HCT116 (cell line): ENCODE results near the gene MYO10. TPM values are rescaled to one million over a fixed set of nuclear protein-coding genes. Genes with fewer than 3 reads are reported as not detected.

ENCODE experiments used
- ATAC-seq: fragments of 200-7000 bp; cut with Tn5 transposase; 2 replicates; pipeline ENCODE4 v1.9.1; 2020; ENCODE audit warnings: mild to moderate bottlenecking, moderate library complexity
- BruUV-seq: library from RNA; stranded (reverse); fragments of 400-500 nt; replicated peaks from 2 replicates; lab custom pipeline; 2021; lab: Mats Ljungman, UMichigan
- CTCF ChIA-PET: fragments of 300-600 bp; sonication (Branson Sonifier 250); formaldehyde crosslinking; loops from one replicate; lab custom pipeline; 2021; ENCODE audit warnings: antibody characterized with exemption; lab: Charles Lee
- POLR2A ChIA-PET: fragments of 300-600, 350-600 bp; sonication (Branson Sonifier 250); formaldehyde crosslinking; loops from one replicate; lab custom pipeline; 2021; ENCODE audit warnings: antibody characterized with exemption; lab: Charles Lee
- RAD21 ChIA-PET, 2 experiments: fragments of 300-600 bp; sonication (Branson Sonifier 250); formaldehyde crosslinking; loops; one replicate each; lab custom pipeline; 2023; ENCODE audit warnings: low total read pairs in 2 of 2; ENCODE audit not compliant: uncharacterized antibody in 2 of 2, unreplicated experiment in 2 of 2, low non-redundant PET in 1 of 2; lab: Charles Lee
- DNase-seq: peaks from one replicate; pipeline ENCODE4 v3.0.0-alpha.2; 2010; ENCODE audit warnings: low read depth, low spot score
- H2AFZ ChIP-seq: fragments of 200-600 bp; shearing (Covaris generic), sonication (generic); 2 replicates; pipeline ENCODE4 v1.6.1; 2017; ENCODE audit warnings: low read depth, mixed run types, mixed read lengths, antibody characterized with exemption, low read length; ENCODE audit not compliant: poor library complexity, severe bottlenecking
- H3K27ac ChIP-seq: 2 replicates; pipeline ENCODE4 v1.5.1; 2012; ENCODE audit warnings: low read depth, low read length
- H3K27me3 ChIP-seq: fragments of 200-600 bp; sonication (generic); 2 replicates; pipeline ENCODE4 v1.6.1; 2016; ENCODE audit warnings: mixed run types, low read length, mixed read lengths; ENCODE audit not compliant: insufficient read depth
- H3K36me3 ChIP-seq, 2 experiments: fragments of 200-500 bp in 1 of 2; fragments of 200-600 bp in 1 of 2; sonication (Bioruptor generic) in 1 of 2; sonication (generic) in 1 of 2; 2 replicates each; pipeline versions ENCODE4 v1.5.1 to v1.6.1; 2014 to 2016; ENCODE audit warnings: low read length in 2 of 2, inconsistent platforms in 1 of 2, mixed read lengths in 1 of 2, mixed run types in 1 of 2; ENCODE audit not compliant: insufficient read depth in 2 of 2, control insufficient read depth in 1 of 2
- H3K4me1 ChIP-seq, 2 experiments: fragments of 200-600 bp in 1 of 2; sonication (generic) in 1 of 2; 2 replicates each; pipeline versions ENCODE4 v1.5.1 to v1.6.1; 2012 to 2017; ENCODE audit warnings: low read length in 2 of 2, inconsistent platforms in 1 of 2, mild to moderate bottlenecking in 1 of 2, mixed read lengths in 1 of 2, mixed run types in 1 of 2, moderate library complexity in 1 of 2; ENCODE audit not compliant: insufficient read depth in 2 of 2, control insufficient read depth in 1 of 2
- H3K4me2 ChIP-seq: fragments of 200-600 bp; sonication (generic); 2 replicates; pipeline ENCODE4 v1.6.1; 2017; ENCODE audit warnings: mixed run types, low read length, mixed read lengths
- H3K4me3 ChIP-seq, 2 experiments: fragments of 200-600 bp in 1 of 2; sonication (generic) in 1 of 2; replicated peaks in 1 of 2; 2 replicates each; pipeline ENCODE4 v1.5.1; 2011 to 2016; ENCODE audit warnings: low read length in 2 of 2, control low read depth in 1 of 2, low read depth in 1 of 2, mild to moderate bottlenecking in 1 of 2, mixed read lengths in 1 of 2, mixed run types in 1 of 2
- H3K79me2 ChIP-seq: fragments of 200-600 bp; sonication (generic); 2 replicates; pipeline ENCODE4 v1.6.1; 2017; ENCODE audit warnings: mild to moderate bottlenecking, mixed run types, low read length, moderate library complexity, mixed read lengths; ENCODE audit not compliant: insufficient read depth
- H3K9ac ChIP-seq: fragments of 200-600 bp; sonication (generic); 2 replicates; pipeline ENCODE4 v1.6.1; 2016; ENCODE audit warnings: low read length, mixed read lengths
- H3K9me2 ChIP-seq: fragments of 200-600 bp; sonication (generic), shearing (Covaris generic); 2 replicates; pipeline ENCODE4 v1.6.1; 2017; ENCODE audit warnings: mixed run types, mild to moderate bottlenecking, moderate library complexity; ENCODE audit not compliant: insufficient read depth
- H3K9me3 ChIP-seq, 2 experiments: fragments of 200-500 bp in 1 of 2; fragments of 200-600 bp in 1 of 2; sonication (Bioruptor generic) in 1 of 2; sonication (generic) in 1 of 2; 2 replicates each; pipeline ENCODE4 v1.6.1; 2014 to 2017; ENCODE audit warnings: low read length in 2 of 2, mixed read lengths in 2 of 2, inconsistent platforms in 1 of 2, low read depth in 1 of 2, mild to moderate bottlenecking in 1 of 2, mixed run types in 1 of 2, moderate library complexity in 1 of 2; ENCODE audit not compliant: control insufficient read depth in 1 of 2, insufficient read depth in 1 of 2
- H4K20me1 ChIP-seq: fragments of 200-600 bp; sonication (generic), shearing (Covaris generic); 2 replicates; pipeline ENCODE4 v1.6.1; 2017; ENCODE audit warnings: mixed run types, mild to moderate bottlenecking, moderate library complexity; ENCODE audit not compliant: insufficient read depth
- ATF3 ChIP-seq: IDR thresholded peaks from 2 replicates; pipeline ENCODE4 v1.6.1; 2012
- CBX3 ChIP-seq: IDR thresholded peaks from 2 replicates; pipeline ENCODE4 v1.6.1; 2012; ENCODE audit warnings: low read depth
- CEBPB ChIP-seq: IDR thresholded peaks from 2 replicates; pipeline ENCODE4 v1.6.1; 2012; ENCODE audit warnings: low read depth
- CTCF ChIP-seq, 3 experiments: fragments of 200-600 bp in 1 of 3; sonication (generic) in 1 of 3; IDR thresholded peaks in 2 of 3; conservative IDR thresholded peaks in 1 of 3; 2 replicates each; pipeline ENCODE4 v1.5.1; 2012 to 2017; ENCODE audit warnings: low read depth in 2 of 3, low read length in 2 of 3, antibody characterized with exemption in 1 of 3, borderline replicate concordance in 1 of 3, control low read depth in 1 of 3, mild to moderate bottlenecking in 1 of 3, mixed read lengths in 1 of 3, mixed run types in 1 of 3, moderate library complexity in 1 of 3; ENCODE audit not compliant: insufficient read depth in 1 of 3
- EGR1 ChIP-seq: IDR thresholded peaks from 2 replicates; pipeline ENCODE4 v1.6.1; 2012; ENCODE audit warnings: low read depth
- ELF1 ChIP-seq: IDR thresholded peaks from 2 replicates; pipeline ENCODE4 v1.6.1; 2012; ENCODE audit warnings: low read depth, borderline replicate concordance
- EZH2phosphoT487 ChIP-seq: fragments of 200-600 bp; IDR thresholded peaks from 2 replicates; pipeline ENCODE4 v1.6.1; 2018; ENCODE audit warnings: antibody characterized with exemption, borderline replicate concordance
- JUND ChIP-seq: IDR thresholded peaks from 2 replicates; pipeline ENCODE4 v1.6.1; 2012
- POLR2A ChIP-seq: IDR thresholded peaks from 2 replicates; pipeline ENCODE4 v1.7.0; 2011; ENCODE audit warnings: borderline replicate concordance; ENCODE audit not compliant: insufficient read depth, insufficient read length; ENCODE audit errors: extremely low read depth
- POLR2AphosphoS5 ChIP-seq: IDR thresholded peaks from 2 replicates; pipeline ENCODE4 v1.6.1; 2011; ENCODE audit warnings: mild to moderate bottlenecking, low read depth, low read length, moderate library complexity
- RAD21 ChIP-seq: IDR thresholded peaks from 2 replicates; pipeline ENCODE4 v1.6.1; 2012; ENCODE audit warnings: low read depth, mild to moderate bottlenecking
- SP1 ChIP-seq: IDR thresholded peaks from 2 replicates; pipeline ENCODE4 v1.6.1; 2012; ENCODE audit warnings: low read depth
- TCF7L2 ChIP-seq: IDR thresholded peaks from 2 replicates; pipeline ENCODE4 v1.7.0; 2011; ENCODE audit warnings: borderline replicate concordance, inconsistent platforms; ENCODE audit not compliant: insufficient read depth, insufficient read length; ENCODE audit errors: extremely low read depth
- YY1 ChIP-seq: IDR thresholded peaks from 2 replicates; pipeline ENCODE4 v1.6.1; 2011; ENCODE audit warnings: low read length, low read depth, moderate library complexity, mild to moderate bottlenecking; ENCODE audit not compliant: insufficient replicate concordance; ENCODE audit errors: extremely low read depth
- ZBTB33 ChIP-seq: IDR thresholded peaks from 2 replicates; pipeline ENCODE4 v1.6.1; 2011; ENCODE audit warnings: mild to moderate bottlenecking, low read length, moderate library complexity; ENCODE audit not compliant: insufficient replicate concordance; ENCODE audit errors: extremely low read depth
- ZFX ChIP-seq: fragments of 450-650 bp; IDR thresholded peaks from 2 replicates; pipeline ENCODE4 v1.6.1; 2017
- ZNF274 ChIP-seq: fragments of 200-500 bp; sonication (Bioruptor generic); IDR thresholded peaks from 2 replicates; pipeline ENCODE4 v1.6.1; 2014; ENCODE audit warnings: mild to moderate bottlenecking, low read depth, low read length, inconsistent platforms
- intact Hi-C: fragments of 100-400 bp; cut with micrococcal nuclease; formaldehyde crosslinking; loops from 2 replicates; pipeline ENCODE4 v1.10.0; 2022
- total RNA-seq: library from RNA; stranded (reverse); gene quantifications from one replicate; pipeline ENCODE4 v1.2.1, GENCODE V29; 2021; ENCODE audit not compliant: unreplicated experiment
- TF ChIP-seq, protein P1 (sequence below): IDR thresholded peaks from 2 replicates; pipeline ENCODE4 v1.6.1; 2012

MYO10 gene
- total RNA-seq, 1 experiment from 2014 or later = 34.9 TPM

GRCh38 chr5:16809395-16810207, 126.5 kb downstream of the MYO10 start (continued):
- TF ChIP-seq YY1 = no peak
- TF ChIP-seq TCF7L2 = no peak
- no peak for TF ChIP-seq POLR2A
- no peak for TF ChIP-seq CBX3

GRCh38 chr5:16809010-16809394, 127.1 kb downstream of the MYO10 start:
- BruUV-seq = no TSS peak
- no peak overlapping the region for H2AFZ ChIP-seq
- H3K79me2 ChIP-seq = peaks cover 21% of the 10 kb centered on the region
- ChIA-PET RAD21 (no interaction called here), CTCF (no interaction called here), POLR2A (no interaction called here)
- H3K27me3 ChIP-seq = no peaks in the 10 kb centered on the region
- no peaks in the 10 kb centered on the region for H3K9me3 ChIP-seq
- no peaks in the 10 kb centered on the region for H4K20me1 ChIP-seq
- TF ChIP-seq CTCF (IDR thresholded peaks at IDR 0.05 in 2 of 3, conservative IDR thresholded peaks at IDR 0.05 in 1 of 3; ENCODE audit: borderline replicate concordance in 1 of 3, insufficient read depth in 1 of 3, low read depth in 2 of 3, low read length in 2 of 3) (no peak), CEBPB (no peak), SP1 (no peak), EGR1 (no peak), ZNF274 (no peak), ELF1 (no peak), POLR2AphosphoS5 (no peak), ZFX (no peak), ZBTB33 (no peak), CBX3 (no peak), YY1 (no peak), EZH2phosphoT487 (no peak), POLR2A (no peak), TCF7L2 (no peak), RAD21 (no peak), JUND (no peak), ATF3 (no peak)
- TF ChIP-seq, protein P1, sequence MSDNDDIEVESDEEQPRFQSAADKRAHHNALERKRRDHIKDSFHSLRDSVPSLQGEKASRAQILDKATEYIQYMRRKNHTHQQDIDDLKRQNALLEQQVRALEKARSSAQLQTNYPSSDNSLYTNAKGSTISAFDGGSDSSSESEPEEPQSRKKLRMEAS = no peak
- H3K36me3 ChIP-seq = no peaks in the 10 kb centered on the region
- H3K4me2 ChIP-seq = peak overlapping the region; percentile 27
- no peaks in the 10 kb centered on the region for H3K9me2 ChIP-seq
- ATAC-seq (peak; percentile 13; the same call in 1 of the 2 replicates), DNase-seq (no peak)
- intact Hi-C loops = no loop called here
- H3K27ac ChIP-seq = peak overlapping the region; percentile 60
- H3K9ac ChIP-seq = no peak overlapping the region
- H3K4me3 ChIP-seq = no peak overlapping the region
- peaks cover 47 to 52% of the 10 kb centered on the region in 2 experiments for H3K4me1 ChIP-seq
